ENCODE data around the gene PCBP2. TPM values are rescaled to one million over a fixed set of nuclear protein-coding genes. Genes with fewer than 3 reads are reported as not detected.

PCBP2 gene
- total and polyA plus RNA-seq, 2 experiments from 2014 or later = 132 to 389 TPM

DNA sequence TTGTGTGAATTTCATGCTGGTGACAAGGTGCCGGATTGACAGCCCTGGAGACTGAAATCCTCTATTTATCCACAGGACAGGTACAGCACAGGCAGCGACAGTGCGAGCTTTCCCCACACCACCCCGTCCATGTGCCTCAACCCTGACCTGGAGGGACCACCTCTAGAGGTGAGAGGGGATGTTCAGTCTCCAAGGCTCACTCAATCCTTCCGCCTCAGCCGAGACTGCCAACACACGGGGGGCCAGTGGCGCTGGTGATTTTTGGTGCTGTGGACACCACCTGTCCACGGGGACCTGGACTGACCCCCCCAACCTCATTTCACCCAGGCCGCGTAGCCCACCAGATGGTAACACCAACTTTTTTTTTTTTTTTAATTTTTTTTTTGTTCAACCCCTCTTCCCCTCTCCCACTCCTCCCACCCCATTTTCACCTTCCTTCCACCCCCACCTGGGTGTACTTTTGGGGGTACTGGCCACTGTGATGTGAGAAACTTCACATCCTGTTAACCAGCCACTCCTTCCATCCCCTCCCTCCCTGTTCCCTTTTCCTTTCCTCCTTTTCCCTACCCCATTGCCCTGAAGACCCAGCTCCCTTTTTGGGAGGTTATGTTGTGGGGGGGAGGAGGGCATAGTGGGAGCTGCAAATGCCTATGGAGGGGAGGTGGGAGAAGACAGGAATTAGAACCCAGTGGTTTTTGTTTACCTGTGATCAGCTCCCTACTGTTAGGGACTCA lies 12.9 kb downstream of the PCBP2 start:
- H3K79me2 ChIP-seq = peaks cover 98% of the 10 kb centered on the region
- 93% methylated on average over 11 of the region's 11 CpGs for WGBS (ENCODE audit: low lambda C conversion rate, missing lambda C conversion rate)
- no peak overlapping the region for H3K27ac ChIP-seq
- H3K36me3 ChIP-seq (replicated peaks; ENCODE audit: insufficient read depth, low read depth) = no peaks in the 10 kb centered on the region
- no peak for DNase-seq (ENCODE audit: low spot score)
- H3K9me3 ChIP-seq (ENCODE audit: low read depth) = no peaks in the 10 kb centered on the region
- H3K4me2 ChIP-seq = no peak overlapping the region
- no peak overlapping the region for H3K4me3 ChIP-seq
- H3K9me2 ChIP-seq (replicated peaks; ENCODE audit: insufficient read depth) = no peaks in the 10 kb centered on the region
- peaks cover 87% of the 10 kb centered on the region for H4K20me1 ChIP-seq (ENCODE audit: insufficient read depth, poor library complexity, severe bottlenecking)
- H3K27me3 ChIP-seq = no peaks in the 10 kb centered on the region
- no peak overlapping the region for H2AFZ ChIP-seq
- H3K4me1 ChIP-seq (ENCODE audit: insufficient read depth) = no peaks in the 10 kb centered on the region
- TF ChIP-seq EZH2 (IDR thresholded peaks at IDR 0.05; ENCODE audit: borderline replicate concordance) = no peak
- TF ChIP-seq, protein P1, sequence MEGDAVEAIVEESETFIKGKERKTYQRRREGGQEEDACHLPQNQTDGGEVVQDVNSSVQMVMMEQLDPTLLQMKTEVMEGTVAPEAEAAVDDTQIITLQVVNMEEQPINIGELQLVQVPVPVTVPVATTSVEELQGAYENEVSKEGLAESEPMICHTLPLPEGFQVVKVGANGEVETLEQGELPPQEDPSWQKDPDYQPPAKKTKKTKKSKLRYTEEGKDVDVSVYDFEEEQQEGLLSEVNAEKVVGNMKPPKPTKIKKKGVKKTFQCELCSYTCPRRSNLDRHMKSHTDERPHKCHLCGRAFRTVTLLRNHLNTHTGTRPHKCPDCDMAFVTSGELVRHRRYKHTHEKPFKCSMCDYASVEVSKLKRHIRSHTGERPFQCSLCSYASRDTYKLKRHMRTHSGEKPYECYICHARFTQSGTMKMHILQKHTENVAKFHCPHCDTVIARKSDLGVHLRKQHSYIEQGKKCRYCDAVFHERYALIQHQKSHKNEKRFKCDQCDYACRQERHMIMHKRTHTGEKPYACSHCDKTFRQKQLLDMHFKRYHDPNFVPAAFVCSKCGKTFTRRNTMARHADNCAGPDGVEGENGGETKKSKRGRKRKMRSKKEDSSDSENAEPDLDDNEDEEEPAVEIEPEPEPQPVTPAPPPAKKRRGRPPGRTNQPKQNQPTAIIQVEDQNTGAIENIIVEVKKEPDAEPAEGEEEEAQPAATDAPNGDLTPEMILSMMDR (IDR thresholded peaks at IDR 0.05; ENCODE audit: poor library complexity) = no peak
- TF ChIP-seq EZH2phosphoT487 (IDR thresholded peaks at IDR 0.05; ENCODE audit: low read depth, severe bottlenecking, unreplicated experiment) = no peak

DNA sequence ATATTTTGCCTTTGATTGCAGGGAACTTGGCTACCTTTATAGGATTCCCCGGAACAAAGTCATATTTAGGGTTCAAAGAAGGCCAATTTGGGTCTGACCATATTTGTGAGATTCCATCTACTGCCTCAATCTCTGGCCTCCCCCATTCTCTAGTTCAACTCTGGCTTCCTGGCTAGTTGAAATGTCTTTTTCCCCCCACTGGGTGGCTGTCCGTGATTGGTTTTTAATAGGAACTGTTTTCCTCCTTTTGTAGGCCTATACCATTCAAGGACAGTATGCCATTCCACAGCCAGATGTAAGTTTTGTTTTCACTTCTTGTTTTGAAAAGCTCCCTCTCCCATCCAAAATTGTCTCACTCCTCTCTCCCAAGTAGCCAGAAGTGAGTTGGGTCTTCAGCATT lies 13.8 kb downstream of the PCBP2 start:
- WGBS (ENCODE audit: low lambda C conversion rate, missing lambda C conversion rate) = 83% methylated on average over 2 of the region's 2 CpGs

DNA sequence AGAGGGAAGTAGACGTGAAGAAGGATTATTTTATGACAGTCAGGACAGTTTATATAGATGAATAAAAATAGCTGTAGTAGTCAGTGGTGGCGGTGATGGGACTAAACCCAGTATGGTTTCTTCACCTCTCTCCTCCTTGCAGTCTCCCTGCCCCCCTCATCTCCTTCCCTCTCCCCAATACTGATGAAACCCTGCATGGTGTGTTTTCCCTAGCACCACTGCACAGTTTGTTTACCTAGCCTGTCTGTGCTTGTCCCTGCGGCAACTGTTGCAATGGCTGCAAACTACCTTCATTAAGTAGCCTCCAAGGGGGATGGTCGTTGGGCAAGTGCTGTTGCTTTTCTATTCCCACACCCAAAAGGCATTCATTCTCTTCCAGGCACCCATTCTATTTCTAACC lies 14.7 kb downstream of the PCBP2 start:
- H3K4me3 ChIP-seq = no peak overlapping the region
- no peak overlapping the region for H3K27ac ChIP-seq
- peaks cover 97% of the 10 kb centered on the region for H3K79me2 ChIP-seq
- H3K9me2 ChIP-seq (replicated peaks; ENCODE audit: insufficient read depth) = no peaks in the 10 kb centered on the region
- no peak for DNase-seq (ENCODE audit: low spot score)
- H3K27me3 ChIP-seq = no peaks in the 10 kb centered on the region
- WGBS (ENCODE audit: low lambda C conversion rate, missing lambda C conversion rate) = 85% methylated on average over 4 of the region's 4 CpGs
- TF ChIP-seq, protein P1 (IDR thresholded peaks at IDR 0.05; ENCODE audit: poor library complexity) = no peak
- TF ChIP-seq EZH2 (IDR thresholded peaks at IDR 0.05; ENCODE audit: borderline replicate concordance) = no peak
- no peak for TF ChIP-seq EZH2phosphoT487 (IDR thresholded peaks at IDR 0.05; ENCODE audit: low read depth, severe bottlenecking, unreplicated experiment)
- no peak overlapping the region for H2AFZ ChIP-seq
- no peak overlapping the region for H3K4me2 ChIP-seq
- no peaks in the 10 kb centered on the region for H3K4me1 ChIP-seq (ENCODE audit: insufficient read depth)
- H3K36me3 ChIP-seq (replicated peaks; ENCODE audit: insufficient read depth, low read depth) = no peaks in the 10 kb centered on the region
- no peaks in the 10 kb centered on the region for H3K9me3 ChIP-seq (ENCODE audit: low read depth)
- peaks cover 83% of the 10 kb centered on the region for H4K20me1 ChIP-seq (ENCODE audit: insufficient read depth, poor library complexity, severe bottlenecking)

More for the DNA sequence above, 13.8 kb downstream of the PCBP2 start:
- Histone ChIP-seq H3K79me2 (peaks cover 97% of the 10 kb centered on the region), H2AFZ (no peak overlapping the region), H4K20me1 (ENCODE audit: insufficient read depth, poor library complexity, severe bottlenecking) (peaks cover 87% of the 10 kb centered on the region), H3K27me3 (no peaks in the 10 kb centered on the region), H3K9me2 (replicated peaks; ENCODE audit: insufficient read depth) (no peaks in the 10 kb centered on the region), H3K4me2 (no peak overlapping the region), H3K4me1 (ENCODE audit: insufficient read depth) (no peaks in the 10 kb centered on the region), H3K4me3 (no peak overlapping the region), H3K36me3 (replicated peaks; ENCODE audit: insufficient read depth, low read depth) (no peaks in the 10 kb centered on the region), H3K27ac (no peak overlapping the region), H3K9me3 (ENCODE audit: low read depth) (no peaks in the 10 kb centered on the region)
- TF ChIP-seq, protein P1 (IDR thresholded peaks at IDR 0.05; ENCODE audit: poor library complexity) = no peak
- TF ChIP-seq EZH2 (IDR thresholded peaks at IDR 0.05; ENCODE audit: borderline replicate concordance) = no peak
- TF ChIP-seq EZH2phosphoT487 (IDR thresholded peaks at IDR 0.05; ENCODE audit: low read depth, severe bottlenecking, unreplicated experiment) = no peak
- DNase-seq (ENCODE audit: low spot score) = no peak

All from hepatocyte (in vitro differentiated cells).